Gastroesophageal sphincter (tissue), 4 donors: Measurements from ENCODE around the gene GPHB5. TPM values are rescaled to one million over a fixed set of nuclear protein-coding genes. Genes with fewer than 3 reads are reported as not detected.

Experiments used
- ATAC-seq: fragments of 150-250 bp; one replicate; pipeline ENCODE4 v1.9.1; 2016; ENCODE audit warnings: mild to moderate bottlenecking, moderate library complexity
- H3K27ac ChIP-seq, 4 donors: fragments of 200-600 bp; sonication (generic) in 3 of 4; 1 replicate in 3 of 4; 2 replicates in 1 of 4; pipeline ENCODE4 v1.5.1; 2016 to 2019
- H3K27me3 ChIP-seq: fragments of 200-600 bp; sonication (generic); one replicate; pipeline ENCODE4 v1.5.1; 2019
- H3K36me3 ChIP-seq, 2 donors: fragments of 200-600 bp; sonication (generic); one replicate each; pipeline ENCODE4 v1.5.1; 2019; ENCODE audit warnings: control low read depth in 1 of 2
- H3K4me1 ChIP-seq, 3 donors: fragments of 200-600 bp; sonication (generic); 1 replicate in 2 of 3; 2 replicates in 1 of 3; pipeline ENCODE4 v1.5.1; 2016 to 2019; ENCODE audit warnings: control low read depth in 2 of 3
- H3K4me3 ChIP-seq, 2 donors: fragments of 200-600 bp; sonication (generic); one replicate each; pipeline ENCODE4 v1.5.1; 2019; ENCODE audit warnings: mild to moderate bottlenecking in 1 of 2, moderate library complexity in 1 of 2
- H3K9me3 ChIP-seq, 3 donors: fragments of 200-600 bp; sonication (generic); one replicate each; pipeline ENCODE4 v1.5.1; 2017 to 2019; ENCODE audit warnings: control low read depth in 2 of 3
- CTCF ChIP-seq, 4 experiments: fragments of 200-600 bp in 2 of 4; fragments of 450-650 bp in 2 of 4; sonication (generic) in 1 of 4; IDR thresholded peaks; one replicate each; pipeline ENCODE4 v1.5.1; 2017 to 2019; ENCODE audit warnings: antibody characterized with exemption in 4 of 4, mild to moderate bottlenecking in 2 of 4, moderate library complexity in 2 of 4
- EP300 ChIP-seq: sonication (generic); formaldehyde crosslinking; IDR thresholded peaks from one replicate; pipeline ENCODE4 v1.6.1; 2017; ENCODE audit warnings: antibody characterized with exemption, mild to moderate bottlenecking
- POLR2A ChIP-seq, 2 donors: fragments of 450-650 bp; IDR thresholded peaks; one replicate each; pipeline ENCODE4 v1.6.1; 2017; ENCODE audit warnings: antibody characterized with exemption in 2 of 2, mild to moderate bottlenecking in 2 of 2, moderate library complexity in 1 of 2
- POLR2AphosphoS5 ChIP-seq: sonication (generic); formaldehyde crosslinking; IDR thresholded peaks from one replicate; pipeline ENCODE4 v1.6.1; 2017; ENCODE audit warnings: antibody characterized with exemption
- WGBS, 2 donors: methylation state at CpG; one replicate each; pipeline ENCODE4 v1.1.5; 2018; ENCODE audit warnings: low coverage in 1 of 2; 5-methylcytosine and 5-hydroxymethylcytosine counted together
- total RNA-seq, 4 donors: library from RNA; depleted of rRNA; stranded (reverse); fragments of >200 nt; gene quantifications; one replicate each; pipeline ENCODE4 v1.1.0, GENCODE V29; 2016

GPHB5 gene
- not detected for total RNA-seq

GRCh38 chr14:63318835-63319234 is at the start of gene GPHB5:
Gene GPHB5, minus strand, starts transcription at chr14:63318935. Its CDS starts 1,086 bp downstream, at chr14:63317849.
- ATAC-seq = no peak
- H3K27ac ChIP-seq = no peak within 1 kb of the TSS
- TF ChIP-seq CTCF (IDR thresholded peaks at IDR 0.05) (no peak), EP300 (no peak), POLR2A (IDR thresholded peaks at IDR 0.05) (no peak), POLR2AphosphoS5 (no peak)
- H3K4me1 ChIP-seq = peaks cover 0 to 4% (median 0%) of the 10 kb centered on the region in 3 donors
- H3K36me3 ChIP-seq = no peaks in the 10 kb centered on the region
- H3K4me3 ChIP-seq = no peak within 1 kb of the TSS
- H3K9me3 ChIP-seq = no peaks in the 10 kb centered on the region
- no peaks in the 10 kb centered on the region for H3K27me3 ChIP-seq

GRCh38 chr14:63367742-63368364 is 49.1 kb upstream of the GPHB5 start:
- no peak overlapping the region for H3K27ac ChIP-seq
- H3K36me3 ChIP-seq = peaks cover 0 to 6% of the 10 kb centered on the region in 2 donors
- no peak overlapping the region for H3K4me3 ChIP-seq
- H3K4me1 ChIP-seq = no peaks in the 10 kb centered on the region
- no peak for TF ChIP-seq EP300
- no peak for TF ChIP-seq POLR2AphosphoS5
- no peak for TF ChIP-seq POLR2A (IDR thresholded peaks at IDR 0.05)
- no peak for TF ChIP-seq CTCF (IDR thresholded peaks at IDR 0.05)
- H3K27me3 ChIP-seq = no peaks in the 10 kb centered on the region
- no peak for ATAC-seq
- H3K9me3 ChIP-seq = peaks cover 0 to 14% (median 0%) of the 10 kb centered on the region in 3 donors

- Histone ChIP-seq H3K27ac (no peak overlapping the region), H3K27me3 (no peaks in the 10 kb centered on the region), H3K4me1 (no peaks in the 10 kb centered on the region), H3K36me3 (no peaks in the 10 kb centered on the region), H3K4me3 (no peak overlapping the region), H3K9me3 (peaks cover 0 to 10% (median 0%) of the 10 kb centered on the region in 3 donors)
- 55 to 76% methylated on average over 5 to 8 of the region's 8 CpGs for WGBS, 2 donors
- ATAC-seq = no peak
- no peak for TF ChIP-seq POLR2AphosphoS5
- no peak for TF ChIP-seq CTCF (IDR thresholded peaks at IDR 0.05)
- no peak for TF ChIP-seq EP300
- TF ChIP-seq POLR2A (IDR thresholded peaks at IDR 0.05) = no peak
Measured at GRCh38 chr14:63362389-63362819, 43.7 kb upstream of the GPHB5 start.

- Histone ChIP-seq H3K36me3 (no peaks in the 10 kb centered on the region), H3K27me3 (no peaks in the 10 kb centered on the region), H3K27ac (no peak overlapping the region), H3K9me3 (peaks cover 0 to 10% (median 0%) of the 10 kb centered on the region in 3 donors), H3K4me1 (no peaks in the 10 kb centered on the region), H3K4me3 (no peak overlapping the region)
- TF ChIP-seq POLR2A (IDR thresholded peaks at IDR 0.05) (no peak), EP300 (no peak), CTCF (IDR thresholded peaks at IDR 0.05) (no peak), POLR2AphosphoS5 (no peak)
- WGBS, 2 donors = 69 to 79% methylated on average over 4 of the region's 4 CpGs
- no peak for ATAC-seq
Measured at GRCh38 chr14:63361790-63362189, 43.1 kb upstream of the GPHB5 start.

GRCh38 chr14:63357841-63358240 is 39.1 kb upstream of the GPHB5 start:
- TF ChIP-seq POLR2AphosphoS5 = no peak
- no peak for TF ChIP-seq POLR2A (IDR thresholded peaks at IDR 0.05)
- no peak for TF ChIP-seq CTCF (IDR thresholded peaks at IDR 0.05)
- no peak for TF ChIP-seq EP300
- H3K27ac ChIP-seq = no peak overlapping the region
- H3K9me3 ChIP-seq = no peaks in the 10 kb centered on the region
- no peaks in the 10 kb centered on the region for H3K4me1 ChIP-seq
- no peaks in the 10 kb centered on the region for H3K36me3 ChIP-seq
- no peak overlapping the region for H3K4me3 ChIP-seq
- H3K27me3 ChIP-seq = no peaks in the 10 kb centered on the region
- no peak for ATAC-seq
- WGBS, 2 donors = 92 to 93% methylated on average over 5 of the region's 7 CpGs
